Urinary bladder (tissue), 4 donors: ENCODE data around the gene ARNT2. TPM values are rescaled to one million over a fixed set of nuclear protein-coding genes. Genes with fewer than 3 reads are reported as not detected.

Experiments
- DNase-seq: peaks from one replicate; pipeline ENCODE4 v3.0.0-alpha.2; 2015; ENCODE audit errors: extremely low spot score
- H3K27ac ChIP-seq: one replicate; pipeline ENCODE4 v1.5.1; 2013; ENCODE audit warnings: low read depth, mild to moderate bottlenecking, moderate library complexity
- H3K36me3 ChIP-seq: one replicate; pipeline ENCODE4 v1.6.1; 2013; ENCODE audit warnings: mild to moderate bottlenecking, moderate library complexity; ENCODE audit not compliant: insufficient read depth
- H3K4me1 ChIP-seq: one replicate; pipeline ENCODE4 v1.6.1; 2013; ENCODE audit warnings: mild to moderate bottlenecking, moderate library complexity; ENCODE audit not compliant: insufficient read depth
- H3K4me3 ChIP-seq: one replicate; pipeline ENCODE4 v1.5.1; 2013; ENCODE audit warnings: low read depth, low read length
- WGBS: extraction: QIAGEN DNeasy Blood & Tissue Kit; methylation state at CpG from one replicate; pipeline ENCODE4 v1.1.7; 2013; 5-methylcytosine and 5-hydroxymethylcytosine counted together
- polyA plus RNA-seq: library from polyadenylated mRNA; stranded (reverse); fragments of 200-250 nt; gene quantifications from one replicate; pipeline ENCODE4 v1.2.3, GENCODE V29; 2013
- total RNA-seq: library from RNA; depleted of rRNA; stranded (reverse); fragments of >200 nt; gene quantifications from one replicate; pipeline ENCODE4 v1.2.3, GENCODE V29; 2014
- donor health status: healthy with polysubstance abuse.
- donor health status: healthy.

ARNT2 gene
- total and polyA plus RNA-seq, 2 donors = 6.3 to 9.7 TPM

DNA sequence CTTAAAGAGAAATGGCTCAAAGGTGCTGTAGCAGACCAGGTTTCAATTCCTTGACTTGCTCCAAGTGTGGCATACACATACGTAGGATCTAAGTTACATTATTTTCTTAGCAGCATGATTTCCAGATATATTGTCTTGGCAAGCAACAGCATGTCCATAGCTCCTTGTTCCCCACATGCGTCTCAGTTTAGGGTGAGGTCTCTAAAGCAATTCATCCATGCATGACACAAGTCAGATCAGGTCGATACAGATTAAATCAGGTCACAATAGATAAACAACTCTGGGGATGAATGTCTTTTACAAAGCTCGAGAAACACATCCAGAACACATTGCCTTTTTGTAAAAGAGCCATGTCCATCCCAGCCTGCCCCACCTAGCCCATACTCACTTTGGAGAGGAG lies 182.0 kb downstream of the ARNT2 start:
- WGBS = 84% methylated on average over 4 of the region's 4 CpGs
- Histone ChIP-seq H3K36me3 (no peaks in the 10 kb centered on the region), H3K27ac (no peak overlapping the region), H3K4me1 (no peaks in the 10 kb centered on the region), H3K4me3 (no peak overlapping the region)
- DNase-seq = no peak

DNA sequence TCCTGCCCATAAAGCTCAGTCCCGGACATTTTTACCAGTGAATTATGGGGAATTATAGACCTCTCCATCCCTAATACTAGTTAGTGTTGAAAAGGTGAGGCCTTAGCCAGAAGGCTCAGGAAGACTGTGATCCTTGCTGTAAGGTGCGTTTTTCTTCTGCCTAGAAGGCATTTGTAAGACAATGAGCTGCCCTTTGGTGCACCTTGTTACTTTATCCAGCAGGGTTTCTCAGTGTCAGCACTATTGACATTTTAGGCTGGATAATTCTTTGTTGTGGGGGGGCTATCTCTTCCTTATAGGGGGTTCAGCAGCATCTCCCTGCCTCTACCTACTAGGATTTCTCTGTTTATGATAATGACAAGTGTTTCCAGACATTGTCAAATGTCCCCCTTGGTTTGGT lies 182.8 kb downstream of the ARNT2 start:
- H3K36me3 ChIP-seq = no peaks in the 10 kb centered on the region
- no peaks in the 10 kb centered on the region for H3K4me1 ChIP-seq
- 88% methylated on average over 2 of the region's 2 CpGs for WGBS
- H3K4me3 ChIP-seq = no peak overlapping the region
- no peak overlapping the region for H3K27ac ChIP-seq
- no peak for DNase-seq

DNA sequence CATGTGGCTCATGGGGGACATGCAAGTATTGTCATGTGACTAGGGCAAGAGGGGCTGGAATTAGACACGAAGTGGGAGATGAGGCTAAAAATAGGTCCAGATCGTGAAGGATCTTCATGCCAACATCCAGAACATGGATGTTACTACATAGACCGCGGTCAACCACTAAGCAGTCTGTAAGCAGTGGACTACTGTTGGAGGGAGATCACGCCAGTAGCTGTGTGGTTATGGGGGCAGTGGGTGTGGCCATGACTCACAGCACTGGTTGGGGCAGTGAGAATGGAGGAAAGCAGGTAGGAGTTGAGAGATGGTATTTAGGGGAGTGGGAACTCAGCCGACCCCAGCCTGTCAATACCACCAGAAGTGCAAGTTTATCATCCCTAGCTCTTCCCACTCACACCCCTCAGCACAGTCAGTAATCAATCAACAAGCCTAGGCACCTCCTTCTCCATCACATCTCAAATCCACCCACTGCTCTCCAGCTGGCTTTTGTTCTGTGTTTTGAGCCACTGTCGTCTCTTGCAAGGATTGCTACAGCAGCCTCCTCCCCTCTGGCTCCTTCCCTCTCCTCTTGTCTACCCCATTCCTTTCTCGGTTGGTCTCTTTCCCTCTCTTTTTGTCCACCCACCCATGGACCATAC lies 183.8 kb downstream of the ARNT2 start:
- no peak for DNase-seq
- Histone ChIP-seq H3K4me3 (no peak overlapping the region), H3K27ac (no peak overlapping the region), H3K4me1 (no peaks in the 10 kb centered on the region), H3K36me3 (no peaks in the 10 kb centered on the region)
- 80% methylated on average over 8 of the region's 8 CpGs for WGBS

DNA sequence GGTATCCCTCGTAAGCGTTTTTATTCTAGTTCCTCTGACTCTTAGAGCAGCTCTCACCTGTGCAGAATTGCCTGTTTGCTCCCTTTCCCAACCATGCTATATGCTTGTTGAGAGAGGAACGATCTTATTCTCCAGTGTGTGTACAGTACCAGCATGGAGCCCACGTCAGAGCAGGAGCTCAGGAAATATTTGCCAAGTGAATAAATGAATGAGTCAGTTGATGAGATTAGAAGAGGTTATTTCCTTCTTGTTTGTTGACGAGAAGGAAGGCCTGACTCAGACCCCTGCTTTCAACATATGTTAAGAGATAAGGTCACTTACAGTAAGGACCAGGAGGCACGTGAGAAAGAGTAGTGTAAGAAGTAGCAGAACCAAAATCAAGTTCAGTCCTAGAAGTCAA lies 184.6 kb downstream of the ARNT2 start:
- no peaks in the 10 kb centered on the region for H3K36me3 ChIP-seq
- WGBS = 81% methylated on average over 6 of the region's 6 CpGs
- no peak for DNase-seq

DNA sequence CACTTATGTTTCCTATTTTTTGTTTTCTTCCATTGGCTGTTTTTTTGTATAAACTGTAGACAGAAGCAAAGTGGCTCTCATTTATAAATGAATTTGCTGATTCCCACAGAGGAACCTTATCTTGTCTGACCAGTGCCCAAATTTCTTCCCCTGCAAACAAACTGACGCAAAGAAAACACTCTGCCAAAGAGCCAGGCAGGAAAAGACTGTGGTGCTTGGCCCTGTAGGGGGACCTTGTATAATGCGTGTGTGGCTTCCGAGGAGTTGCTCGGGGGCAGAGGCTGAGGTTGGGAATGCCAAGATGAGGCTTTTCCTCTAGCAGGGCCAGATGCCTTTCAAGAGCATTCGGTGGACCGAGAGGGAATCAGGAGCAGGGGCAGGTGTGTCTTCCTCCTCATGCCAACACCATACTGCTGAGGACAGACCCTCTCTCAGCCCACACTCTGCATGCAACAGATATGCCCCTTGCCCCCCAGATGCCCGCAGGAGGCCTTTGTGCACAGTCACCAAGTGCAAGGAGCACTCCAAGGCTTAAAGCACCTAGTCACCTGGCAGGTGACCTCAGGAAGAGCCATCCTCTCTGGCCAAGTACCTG lies 186.7 kb downstream of the ARNT2 start:
- H3K4me1 ChIP-seq = no peaks in the 10 kb centered on the region
- no peak overlapping the region for H3K27ac ChIP-seq
- H3K4me3 ChIP-seq = no peak overlapping the region
- H3K36me3 ChIP-seq = no peaks in the 10 kb centered on the region
- 91% methylated on average over 7 of the region's 7 CpGs for WGBS
- no peak for DNase-seq

More for the DNA sequence above, 184.6 kb downstream of the ARNT2 start:
- Histone ChIP-seq H3K4me3 (no peak overlapping the region), H3K4me1 (no peaks in the 10 kb centered on the region), H3K27ac (no peak overlapping the region)

DNA sequence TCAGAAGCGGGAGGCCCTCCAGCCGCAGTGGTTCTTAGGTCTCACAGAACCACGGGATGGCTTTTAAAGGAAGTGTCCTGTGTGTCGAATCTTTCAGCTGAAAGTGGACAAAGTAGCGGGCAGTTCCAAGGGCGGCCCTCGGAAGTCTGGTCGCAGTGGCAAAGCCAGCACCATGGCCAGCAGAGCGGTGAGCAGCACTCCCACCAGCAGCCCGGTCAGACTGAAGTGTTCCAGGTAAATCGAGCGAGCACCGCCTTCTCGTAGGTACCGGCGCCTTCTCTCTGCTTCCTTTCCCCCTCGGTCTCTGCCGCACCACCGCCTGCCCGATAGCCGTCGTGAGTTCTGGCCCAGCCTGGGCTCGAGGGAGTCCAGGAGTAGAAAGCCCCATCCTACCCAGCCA lies 187.3 kb downstream of the ARNT2 start:
- WGBS = 88% methylated on average over 23 of the region's 23 CpGs
- H3K4me3 ChIP-seq = no peak overlapping the region
- DNase-seq = no peak
- H3K36me3 ChIP-seq = no peaks in the 10 kb centered on the region
- H3K4me1 ChIP-seq = no peaks in the 10 kb centered on the region
- no peak overlapping the region for H3K27ac ChIP-seq

DNA sequence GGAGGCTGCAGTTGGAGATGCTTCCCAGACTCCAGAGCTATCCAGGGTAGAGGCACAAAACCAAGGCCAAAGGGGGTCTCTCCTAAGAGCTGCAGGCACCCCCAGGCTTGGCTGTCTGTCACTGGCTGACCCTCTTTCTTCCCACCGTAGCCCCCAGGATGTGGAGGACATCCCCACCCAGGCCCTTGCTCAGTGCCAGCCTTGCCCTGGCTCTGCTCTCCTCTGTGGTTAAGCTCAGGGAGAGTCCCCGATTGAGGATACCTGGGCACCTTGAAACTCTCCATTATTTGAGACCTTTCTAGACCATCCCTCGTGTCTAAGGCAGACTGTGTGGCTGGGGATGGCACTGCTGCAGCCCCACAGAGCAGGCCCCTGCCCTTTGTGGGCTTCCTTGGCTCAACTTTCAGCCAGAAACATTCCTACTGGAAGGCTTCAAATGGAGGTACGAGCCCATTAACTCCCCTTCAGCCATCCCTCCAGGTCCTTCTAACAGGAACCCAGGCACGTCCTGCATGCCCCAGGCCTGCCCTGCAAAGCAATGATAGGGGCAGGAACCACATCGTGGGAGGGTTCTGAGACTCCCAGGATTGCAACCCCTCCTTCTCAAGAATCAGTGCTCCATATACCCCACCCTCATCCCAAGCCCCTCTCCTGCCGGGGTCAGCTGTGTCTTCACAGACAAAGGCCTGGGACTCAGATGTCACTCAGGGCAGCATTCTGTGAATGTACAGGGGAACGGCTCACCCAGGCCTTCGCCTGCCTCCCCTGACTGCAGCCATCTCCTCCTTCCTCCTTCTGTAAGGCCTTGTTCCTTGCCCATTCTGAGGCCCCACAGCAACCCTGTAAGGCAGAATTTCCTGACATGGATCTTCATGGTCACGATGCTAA lies 188.0 kb downstream of the ARNT2 start:
- H3K36me3 ChIP-seq = no peaks in the 10 kb centered on the region
- no peak overlapping the region for H3K27ac ChIP-seq
- 94% methylated on average over 10 of the region's 10 CpGs for WGBS
- H3K4me3 ChIP-seq = no peak overlapping the region
- DNase-seq = no peak
- no peaks in the 10 kb centered on the region for H3K4me1 ChIP-seq

DNA sequence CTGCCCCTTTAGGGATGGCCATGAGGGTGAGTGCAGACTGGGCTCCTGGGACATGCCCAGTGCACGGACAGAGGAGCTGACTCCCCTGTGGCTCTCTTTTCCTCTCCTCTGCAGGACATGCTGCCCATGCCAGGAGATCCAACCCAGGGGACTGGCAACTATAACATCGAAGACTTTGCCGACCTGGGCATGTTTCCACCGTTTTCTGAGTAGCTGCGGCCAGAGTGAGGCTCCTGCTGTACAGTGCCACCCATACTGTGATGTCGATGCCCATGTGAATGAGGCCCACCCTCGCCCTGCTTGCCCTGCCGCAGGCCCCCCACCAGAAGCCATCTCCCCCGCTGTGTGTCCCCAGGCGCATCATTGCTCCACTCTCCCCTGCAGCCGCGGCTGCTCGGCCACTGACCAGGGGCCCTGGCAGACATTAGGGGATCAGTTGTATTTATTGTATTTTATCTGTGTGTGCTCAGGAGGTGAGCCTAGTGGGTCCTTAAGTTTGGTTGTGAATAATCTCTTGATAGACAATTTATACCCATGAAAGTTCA lies 189.4 kb downstream of the ARNT2 start:
- Histone ChIP-seq H3K4me3 (no peak overlapping the region), H3K27ac (no peak overlapping the region), H3K4me1 (no peaks in the 10 kb centered on the region), H3K36me3 (no peaks in the 10 kb centered on the region)
- 93% methylated on average over 13 of the region's 13 CpGs for WGBS
- DNase-seq = no peak

DNA sequence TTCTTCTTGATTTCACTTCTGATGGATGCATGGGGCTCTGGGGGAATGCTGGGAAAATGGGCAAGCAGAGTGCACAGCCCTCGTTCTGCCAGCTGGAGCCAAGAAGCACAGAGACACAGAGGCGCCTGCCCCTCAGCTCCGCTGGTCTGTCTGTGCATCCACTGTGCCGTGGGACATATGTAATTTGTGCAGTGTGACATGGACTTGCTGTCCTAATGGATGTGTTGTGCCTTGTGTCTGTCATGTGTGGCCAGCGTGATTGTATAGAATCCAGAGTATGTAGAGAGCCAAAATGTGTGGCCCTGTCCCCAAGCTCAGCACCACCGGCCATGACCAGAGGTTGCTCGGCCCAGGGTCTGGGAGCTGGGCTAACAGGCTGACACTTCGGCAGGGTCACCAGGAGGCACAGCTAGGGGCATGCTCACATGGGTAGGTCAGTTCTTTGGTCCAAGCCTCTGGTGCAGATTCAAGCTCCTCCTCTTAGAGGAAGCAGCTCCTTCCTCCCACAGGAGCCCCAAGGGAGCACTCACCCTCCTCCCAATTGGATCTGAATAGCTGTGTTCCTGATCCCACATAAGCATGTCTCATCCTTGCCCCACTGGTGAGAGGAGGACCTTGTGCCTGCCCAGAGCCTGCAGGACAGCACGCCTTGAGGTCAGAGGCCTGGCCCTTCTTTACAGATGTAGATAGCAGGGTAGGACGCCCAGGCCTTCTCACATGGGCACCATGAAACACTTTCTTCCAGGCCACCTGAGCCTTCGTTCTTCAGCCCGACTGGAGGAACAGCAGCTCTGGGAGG lies 190.1 kb downstream of the ARNT2 start:
- no peak overlapping the region for H3K27ac ChIP-seq
- DNase-seq = no peak
- H3K36me3 ChIP-seq = no peaks in the 10 kb centered on the region

DNA sequence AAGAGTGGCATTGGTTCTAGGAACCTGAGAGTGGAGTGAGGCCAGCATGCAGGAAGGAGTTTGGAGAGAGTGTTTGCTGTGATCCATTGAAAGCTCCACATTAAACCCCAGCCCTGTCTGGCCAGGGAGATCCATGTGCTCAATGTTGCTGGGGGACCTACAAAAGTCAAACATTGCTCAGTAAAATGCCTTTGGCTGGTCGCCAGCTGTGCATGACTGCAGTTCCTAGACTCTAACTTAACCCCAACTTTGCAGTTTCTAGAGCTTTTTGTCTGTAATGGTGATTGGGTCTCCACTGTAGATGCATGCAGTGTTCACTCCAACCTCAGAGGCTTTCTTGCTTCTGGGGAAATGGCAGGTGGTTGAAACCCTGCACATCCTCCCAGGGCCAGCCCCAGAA lies 191.2 kb downstream of the ARNT2 start:
- no peaks in the 10 kb centered on the region for H3K4me1 ChIP-seq
- no peak for DNase-seq
- H3K36me3 ChIP-seq = no peaks in the 10 kb centered on the region
- H3K4me3 ChIP-seq = no peak overlapping the region
- H3K27ac ChIP-seq = no peak overlapping the region
- WGBS = 24% methylated on average over 1 of the region's 1 CpG

More for the DNA sequence above, 190.1 kb downstream of the ARNT2 start:
- 80% methylated on average over 12 of the region's 12 CpGs for WGBS
- Histone ChIP-seq H3K4me3 (no peak overlapping the region), H3K4me1 (no peaks in the 10 kb centered on the region)

DNA sequence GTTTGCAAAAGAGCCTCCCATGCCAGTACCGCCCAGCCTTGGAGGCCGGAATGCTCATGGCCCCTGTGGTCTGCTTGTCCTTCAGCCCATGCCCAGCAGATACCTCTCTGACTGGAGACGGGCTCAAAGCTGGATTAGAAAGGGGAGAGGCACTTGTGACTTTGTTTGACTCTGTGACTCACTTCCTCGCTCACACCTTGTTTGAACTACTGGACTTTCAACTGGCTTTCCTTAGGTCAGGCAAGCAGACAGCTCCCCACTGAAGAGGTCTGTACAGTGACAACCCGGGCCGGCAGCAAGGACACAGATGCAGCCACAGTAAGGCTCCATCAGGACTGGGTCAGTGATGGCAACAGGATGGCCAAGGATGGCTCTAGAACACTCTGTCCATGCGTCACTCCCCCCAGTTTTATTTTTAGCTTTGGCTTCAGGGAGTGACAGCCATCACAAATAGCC lies 192.4 kb downstream of the ARNT2 start:
- DNase-seq = no peak
- WGBS = 89% methylated on average over 7 of the region's 7 CpGs
- no peak overlapping the region for H3K27ac ChIP-seq
- H3K4me1 ChIP-seq = no peaks in the 10 kb centered on the region
- H3K36me3 ChIP-seq = no peaks in the 10 kb centered on the region
- H3K4me3 ChIP-seq = no peak overlapping the region

DNA sequence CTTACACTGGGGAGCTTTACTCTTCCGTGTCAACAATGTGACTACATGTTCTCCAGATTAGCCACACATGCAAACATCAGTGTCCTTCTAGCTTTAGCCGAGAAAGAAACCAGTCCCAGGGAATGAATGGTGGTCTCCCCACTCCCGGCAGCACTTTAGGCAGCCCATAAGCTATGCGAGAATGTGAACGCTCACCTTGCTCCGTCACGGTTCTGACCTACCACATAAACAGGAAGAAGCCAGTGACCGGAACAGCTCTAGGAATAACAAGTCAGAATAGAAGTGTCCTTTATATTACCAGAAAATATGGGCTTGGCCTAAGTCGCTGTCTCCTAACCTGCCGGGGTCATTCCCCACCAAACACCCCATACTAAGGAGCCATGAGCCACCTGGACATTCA lies 192.9 kb downstream of the ARNT2 start:
- Histone ChIP-seq H3K36me3 (no peaks in the 10 kb centered on the region), H3K4me1 (no peaks in the 10 kb centered on the region), H3K27ac (no peak overlapping the region), H3K4me3 (no peak overlapping the region)
- DNase-seq = no peak
- 93% methylated on average over 10 of the region's 10 CpGs for WGBS

DNA sequence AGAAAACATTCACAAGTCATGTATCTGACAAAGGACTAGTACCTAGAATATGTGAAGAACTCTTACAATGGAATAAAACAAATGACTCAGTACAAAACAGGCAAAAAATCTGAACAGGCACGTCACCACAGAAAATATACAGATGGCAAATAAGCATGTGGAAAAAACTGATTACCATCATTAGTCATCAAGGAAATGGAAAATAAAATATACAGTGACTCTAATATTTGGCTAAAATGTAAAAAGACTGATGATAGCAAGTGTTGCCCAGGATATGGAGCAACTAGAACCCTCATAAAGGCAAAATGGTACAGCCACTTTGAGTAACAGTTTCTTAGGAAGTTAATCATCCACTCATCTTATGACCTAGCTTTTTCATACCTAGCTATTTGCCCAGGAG lies 195.2 kb downstream of the ARNT2 start:
- 48% methylated on average over 1 of the region's 1 CpG for WGBS
- H3K27ac ChIP-seq = no peak overlapping the region
- no peaks in the 10 kb centered on the region for H3K4me1 ChIP-seq
- H3K4me3 ChIP-seq = no peak overlapping the region
- no peak for DNase-seq
- no peaks in the 10 kb centered on the region for H3K36me3 ChIP-seq
